ENCODE measurements around the gene CIDEC.
"Not testable (repeated sequence)": the region's sequence is repeated elsewhere in the genome, so short reads cannot be mapped to it uniquely, and the experiment has no call there.

DNA sequence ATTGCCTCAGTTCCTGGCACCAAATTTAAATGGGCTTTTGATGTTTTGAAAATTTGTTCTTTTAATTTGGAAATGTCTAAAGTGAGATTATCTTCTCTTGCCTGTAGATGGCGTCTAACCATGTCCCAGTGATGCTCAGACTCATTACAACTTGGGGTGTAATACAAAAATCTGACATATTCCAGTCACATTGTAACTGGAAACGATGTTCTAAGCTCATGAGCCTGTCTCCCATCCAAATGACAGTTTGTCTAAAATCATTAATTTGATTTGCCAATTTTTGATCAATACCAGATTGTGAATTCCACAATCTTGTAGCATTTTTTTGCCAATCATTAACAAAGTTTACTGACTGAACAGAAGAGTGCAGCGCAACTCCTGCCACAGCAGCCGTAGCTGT lies 31.2 kb downstream of the CIDEC start:
- not testable (repeated sequence) for TF ChIP-seq CTCF, POLR2A (IDR thresholded peaks at IDR 0.05)
